T-helper 2 cell (primary cell): Measurements from ENCODE around the gene MRLN.
"Not testable (repeated sequence)": the region's sequence is repeated elsewhere in the genome, so short reads cannot be mapped to it uniquely, and the experiment has no call there.

ENCODE experiments used
- DNase-seq, 5 experiments: peaks; one replicate each; pipeline versions ENCODE4 v3.0.0 to v3.0.0-alpha.2; 2012 to 2022
- total RNA-seq, 2 donors: gene quantifications; one replicate each; lab custom pipeline; 2026; lab: John Stamatoyannopoulos, UW

Gene MRLN
- total RNA-seq = 0 reads per million in 2 donors

GRCh38 chr10:59753267-59753666 lies at the start of gene MRLN:
TSS of gene MRLN (minus strand) at chr10:59753455.
- DNase-seq = no peak

GRCh38 chr10:59801171-59801570 lies 47.9 kb upstream of the MRLN start:
- no peak for DNase-seq

- no peak for DNase-seq
Observed at GRCh38 chr10:59799421-59799820, 46.2 kb upstream of the MRLN start.

GRCh38 chr10:59793919-59794318 lies 40.7 kb upstream of the MRLN start:
- DNase-seq = no peak

- DNase-seq = no peak
Observed at GRCh38 chr10:59792812-59793211, 39.6 kb upstream of the MRLN start.

GRCh38 chr10:59791601-59792000 lies 38.3 kb upstream of the MRLN start:
- DNase-seq = no peak

- not testable (repeated sequence) for DNase-seq
Observed at GRCh38 chr10:59790080-59790479, 36.8 kb upstream of the MRLN start.

GRCh38 chr10:59788914-59789313 lies 35.7 kb upstream of the MRLN start:
- DNase-seq = not testable (repeated sequence)

GRCh38 chr10:59787032-59787431 lies 33.8 kb upstream of the MRLN start:
- not testable (repeated sequence) for DNase-seq

- not testable (repeated sequence) for DNase-seq
Observed at GRCh38 chr10:59785476-59785875, 32.2 kb upstream of the MRLN start.

- no peak for DNase-seq
Observed at GRCh38 chr10:59781511-59781910, 28.3 kb upstream of the MRLN start.

GRCh38 chr10:59779756-59780533 lies 26.7 kb upstream of the MRLN start:
- DNase-seq = no peak

GRCh38 chr10:59774451-59774850 lies 21.2 kb upstream of the MRLN start:
- DNase-seq = no peak

- DNase-seq = no peak
Observed at GRCh38 chr10:59773088-59773487, 19.8 kb upstream of the MRLN start.

- no peak for DNase-seq
Observed at GRCh38 chr10:59771162-59771807, 18.0 kb upstream of the MRLN start.

- no peak for DNase-seq
Observed at GRCh38 chr10:59770689-59771088, 17.4 kb upstream of the MRLN start.

GRCh38 chr10:59762505-59762904 lies 9.2 kb upstream of the MRLN start:
- DNase-seq = no peak

- DNase-seq = no peak
Observed at GRCh38 chr10:59757966-59758365, 4.7 kb upstream of the MRLN start.

- no peak for DNase-seq
Observed at GRCh38 chr10:59754951-59755350, 1.7 kb upstream of the MRLN start.

GRCh38 chr10:59752278-59752940 lies 846 bp downstream of the MRLN start:
- DNase-seq = no peak

GRCh38 chr10:59750155-59750945 lies 2.9 kb downstream of the MRLN start:
- no peak for DNase-seq

- no peak for DNase-seq
Observed at GRCh38 chr10:59748834-59749233, 4.4 kb downstream of the MRLN start.

GRCh38 chr10:59745163-59745650 lies 8.0 kb downstream of the MRLN start:
- DNase-seq = no peak
